GM18511 (cell line): ENCODE results near the gene METTL25B.
"Not testable (repeated sequence)": the region's sequence is repeated elsewhere in the genome, so short reads cannot be mapped to it uniquely, and the experiment has no call there.

Experiments used
- ATAC-seq: cut with Tn5 transposase; IDR thresholded peaks from one replicate; pipeline ENCODE4 v1.9.1; 2021; ENCODE audit warnings: mild to moderate bottlenecking, moderate library complexity; ENCODE audit not compliant: unreplicated experiment

METTL25B gene

GRCh38 chr1:156747742-156748669 is 19.7 kb downstream of the METTL25B start:
- no peak for ATAC-seq

DNA sequence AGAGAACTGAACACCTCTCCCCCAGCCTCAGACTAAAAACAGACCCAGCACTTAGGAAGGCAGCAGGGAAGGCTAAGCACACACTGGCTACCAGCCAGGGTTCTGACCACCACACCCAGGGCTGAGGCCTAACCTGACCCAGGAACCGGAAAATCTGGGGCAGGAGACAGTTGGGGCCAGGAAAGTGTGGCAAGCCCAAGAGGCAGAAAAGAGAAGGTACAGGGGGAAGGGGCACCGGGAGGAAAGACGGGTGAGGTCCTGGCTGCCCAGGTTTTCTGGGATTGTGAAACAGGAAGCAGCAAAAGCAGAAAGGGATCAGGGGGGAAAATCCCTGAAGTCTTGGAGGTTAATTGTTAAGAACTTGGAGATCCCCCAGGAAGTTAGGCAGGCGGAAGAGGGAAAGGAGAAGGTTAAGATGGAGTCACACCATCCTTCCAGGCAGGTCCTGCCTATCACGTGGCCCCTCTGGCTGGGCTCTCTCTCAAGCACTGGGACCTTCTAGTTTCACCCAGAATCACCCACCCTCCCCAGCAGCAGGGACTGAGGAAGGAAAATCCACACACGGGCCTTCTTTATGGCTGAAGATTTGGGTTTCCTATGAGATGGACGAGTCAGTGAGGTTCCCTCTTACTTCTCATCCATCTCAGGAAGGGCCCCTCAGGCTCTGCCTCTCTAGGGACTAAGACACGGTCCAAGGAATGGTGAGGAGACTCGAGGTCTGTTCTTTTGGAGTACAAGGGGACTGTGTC is 20.6 kb downstream of the METTL25B start:
- ATAC-seq = no peak

DNA sequence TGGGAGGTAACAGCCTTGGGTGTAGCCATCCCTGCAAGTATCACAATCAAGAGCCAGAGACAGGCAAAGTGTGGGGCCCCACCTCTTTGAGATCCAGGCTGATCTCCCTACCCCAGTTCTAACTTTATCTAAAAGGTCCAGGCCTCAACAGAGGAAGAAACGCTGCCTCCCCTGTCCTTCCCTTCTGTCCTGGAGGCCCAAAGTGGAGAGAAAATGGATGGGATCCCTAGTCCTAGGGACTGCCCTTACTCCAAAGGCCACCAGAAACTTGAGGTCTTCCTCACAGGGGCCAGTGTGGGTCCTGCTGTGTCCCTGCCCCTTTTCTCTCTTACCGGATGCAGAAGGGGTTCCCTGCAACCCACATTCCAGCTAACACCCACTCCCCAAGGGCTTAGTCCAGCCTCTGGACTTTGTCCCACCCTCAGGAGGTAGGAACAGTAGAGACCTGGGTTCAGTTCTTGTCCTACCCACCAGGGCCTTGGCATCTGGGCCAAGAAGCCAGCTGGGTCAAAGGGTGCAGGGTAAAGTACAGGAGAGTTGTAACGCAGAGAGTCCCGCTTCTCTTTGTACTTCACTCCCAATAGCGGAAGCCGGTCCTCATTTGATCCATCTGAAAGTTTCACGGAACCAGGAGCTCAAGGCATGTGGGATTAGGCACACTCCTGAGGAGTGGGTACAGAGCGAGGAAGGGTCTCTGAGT is 21.3 kb downstream of the METTL25B start:
- ATAC-seq = no peak

DNA sequence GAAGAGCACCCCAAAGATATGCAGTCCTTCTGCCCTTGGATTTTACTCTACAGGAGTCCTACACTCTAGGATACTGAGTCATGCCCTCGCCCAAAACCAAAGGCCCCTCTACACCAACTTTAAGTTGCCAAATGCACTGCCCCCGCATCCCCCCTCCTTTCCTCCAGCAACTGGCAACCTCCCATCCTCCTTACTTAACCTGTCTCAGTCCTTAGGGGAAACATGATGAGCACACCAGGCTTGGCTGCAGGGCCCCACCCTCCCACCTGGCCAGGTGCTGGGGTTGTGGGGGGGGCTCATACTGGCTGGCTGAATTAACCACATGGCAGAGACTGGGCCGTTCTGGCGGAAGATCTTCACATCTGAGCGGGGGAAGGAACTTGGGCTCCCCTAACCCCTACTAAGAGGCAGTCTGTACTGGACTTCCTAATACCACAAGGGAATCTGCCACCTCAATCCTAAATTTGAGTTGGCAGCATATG is 22.0 kb downstream of the METTL25B start:
- ATAC-seq = no peak

DNA sequence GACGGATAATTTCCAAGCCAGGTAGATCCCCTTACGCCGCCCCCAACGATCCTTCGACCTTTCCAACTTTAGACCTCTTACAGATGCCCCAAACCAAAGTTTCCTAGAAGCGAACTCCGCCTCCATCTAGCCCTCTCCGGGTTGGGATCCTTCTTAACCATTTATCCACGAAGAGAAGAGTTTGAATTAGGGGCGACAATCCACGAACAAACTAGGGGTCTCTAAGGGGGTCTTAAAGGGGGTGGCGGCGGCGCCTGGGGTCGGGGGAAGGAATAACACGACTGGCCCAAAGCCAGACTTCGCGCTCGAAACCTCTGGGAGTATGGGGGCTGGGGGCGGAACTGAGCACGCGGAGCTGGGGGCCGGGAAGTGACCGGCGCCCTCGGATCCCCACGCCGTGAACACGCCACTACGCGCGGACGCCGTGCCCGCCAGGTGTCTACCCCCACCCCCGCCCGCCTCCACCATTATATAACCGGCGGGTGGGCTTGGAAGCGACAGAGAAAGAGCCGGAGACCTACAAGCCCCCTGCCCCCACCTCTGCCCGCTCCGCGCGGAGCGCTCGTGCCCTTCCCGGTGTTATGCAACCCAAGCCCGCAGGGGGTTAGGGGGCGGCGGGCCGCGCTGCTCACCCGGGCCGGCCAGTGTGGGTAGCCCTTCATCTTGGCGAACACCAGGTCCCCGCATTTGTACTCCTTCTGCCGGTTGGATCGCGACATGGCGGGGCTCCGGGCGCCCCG is 22.6 kb downstream of the METTL25B start:
- peak; percentile 24 for ATAC-seq

DNA sequence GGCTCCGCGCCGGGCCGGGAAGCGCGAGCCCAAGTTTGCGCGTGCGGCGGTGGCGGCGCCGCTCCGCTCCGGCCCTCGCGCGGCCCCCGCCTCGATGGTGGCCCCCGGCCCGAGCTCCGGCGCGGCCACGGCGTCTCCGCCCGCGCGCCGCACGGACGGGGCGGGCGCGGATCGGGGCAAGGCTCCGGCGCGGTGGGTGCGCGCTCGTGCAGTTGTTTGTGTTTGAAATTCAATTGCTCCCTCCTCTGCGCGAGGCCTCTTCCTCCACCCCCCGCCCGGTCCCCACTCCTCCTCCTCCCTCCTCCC is 23.1 kb downstream of the METTL25B start, which contains the start of gene HDGF:
Gene HDGF, minus strand, starts transcription at position 225 of the 306 bp plus-strand sequence. CDS start 246 bp downstream, outside the sequence.
- ATAC-seq = peak; percentile 26

DNA sequence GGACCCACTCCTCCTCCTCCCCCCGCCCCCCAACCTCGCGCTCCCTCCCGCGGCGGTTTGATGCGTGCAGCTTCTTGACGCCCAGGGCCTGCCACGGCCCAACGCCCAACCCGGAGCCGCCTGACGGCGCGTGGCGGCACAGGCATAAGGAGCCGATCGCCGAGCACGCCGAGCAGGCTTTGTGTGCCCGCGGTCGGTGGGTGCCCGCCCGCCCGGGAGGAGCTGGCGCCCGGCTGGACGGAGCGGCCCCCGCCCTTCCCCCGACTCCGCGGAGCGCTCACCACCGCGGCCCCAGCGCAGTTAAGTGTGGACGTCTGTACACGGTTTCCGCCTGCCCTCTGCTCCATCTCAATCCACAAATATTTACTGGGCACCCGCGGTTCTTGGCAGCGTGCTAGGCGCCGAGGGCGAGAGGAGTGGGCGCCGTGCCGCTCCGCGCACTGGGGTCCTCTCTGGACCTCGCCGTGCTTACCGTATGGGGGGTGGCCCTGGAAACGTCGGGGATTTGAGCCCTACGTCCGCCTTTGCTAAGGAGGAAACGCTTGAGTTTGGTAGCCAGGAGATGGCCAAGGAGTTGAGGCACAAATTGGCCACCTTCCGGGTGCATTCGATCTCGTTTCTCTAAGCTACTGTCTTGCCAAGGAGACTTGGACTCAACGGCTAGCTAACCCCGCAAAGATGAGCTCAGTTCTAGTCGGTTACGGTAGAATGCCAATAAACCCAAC is 23.6 kb downstream of the METTL25B start:
- ATAC-seq = peak; percentile 70

DNA sequence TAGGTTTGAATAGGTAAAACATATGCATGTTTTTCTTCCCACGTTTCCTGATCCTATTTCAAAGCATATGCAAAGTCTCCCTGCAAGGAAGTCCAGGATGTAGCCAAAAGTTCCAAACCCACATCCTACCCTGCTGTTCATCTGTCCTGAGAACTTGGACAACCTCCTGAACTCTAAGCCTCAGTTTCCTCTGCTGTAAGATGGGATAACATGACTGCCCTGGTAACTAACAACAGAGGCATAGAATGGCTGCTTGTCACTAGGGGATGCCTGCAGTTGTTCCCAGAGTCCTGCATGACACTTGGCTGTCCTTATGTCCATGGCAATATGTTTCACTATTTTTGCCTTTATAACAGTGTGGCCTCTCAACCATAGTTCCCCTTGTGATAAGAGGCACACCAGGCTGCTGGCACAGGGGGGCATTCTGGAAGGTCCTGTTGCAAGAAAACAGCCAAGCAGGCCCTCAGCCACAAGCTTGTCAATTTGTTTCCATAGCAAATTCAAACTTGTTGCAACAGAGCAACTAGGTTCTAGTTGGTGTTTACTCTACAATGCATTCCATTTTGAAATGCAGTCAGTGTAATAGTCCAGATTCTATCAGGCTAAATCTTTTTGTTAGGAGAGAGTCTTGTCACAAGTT is 24.7 kb downstream of the METTL25B start:
- ATAC-seq = no peak

GRCh38 chr1:156754219-156754618 is 25.9 kb downstream of the METTL25B start:
- ATAC-seq = no peak

GRCh38 chr1:156755527-156755950 is 27.3 kb downstream of the METTL25B start:
- ATAC-seq = no peak

- ATAC-seq = no peak
Measured at GRCh38 chr1:156756355-156756754, 28.1 kb downstream of the METTL25B start.

DNA sequence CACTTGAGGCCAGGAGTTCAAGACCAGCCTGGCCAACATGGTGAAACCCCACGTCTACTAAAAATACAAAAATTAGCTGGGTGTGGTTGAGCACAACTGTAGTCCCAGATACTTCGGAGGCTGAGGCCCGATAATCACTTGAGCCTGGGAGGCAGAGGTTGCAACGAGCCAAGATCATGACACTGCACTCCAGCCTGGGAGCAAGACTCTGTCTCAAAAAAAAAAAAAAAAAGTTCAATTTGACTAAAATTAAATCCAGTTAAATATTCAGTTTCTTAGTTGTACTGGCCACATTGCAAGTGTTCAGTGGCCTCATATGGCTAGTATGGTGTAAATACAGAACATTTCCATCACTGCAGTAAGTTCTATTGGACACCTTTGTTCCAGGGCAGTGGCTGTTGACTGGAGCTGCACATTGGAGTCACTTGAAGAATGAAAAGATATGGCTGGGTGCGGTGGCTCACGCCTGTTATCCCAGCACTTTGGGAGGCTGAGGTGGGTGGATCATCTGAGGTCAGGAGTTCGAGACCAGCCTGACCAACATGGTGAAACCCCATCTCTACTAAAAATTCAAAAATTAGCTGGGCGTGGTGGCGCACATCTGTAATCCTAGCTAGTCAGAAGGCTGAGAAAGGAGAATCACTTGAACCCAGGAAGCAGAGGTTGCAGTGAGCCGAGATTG is 29.4 kb downstream of the METTL25B start:
- ATAC-seq = not testable (repeated sequence)

- no peak for ATAC-seq
Measured at GRCh38 chr1:156760092-156760795, 32.0 kb downstream of the METTL25B start.

DNA sequence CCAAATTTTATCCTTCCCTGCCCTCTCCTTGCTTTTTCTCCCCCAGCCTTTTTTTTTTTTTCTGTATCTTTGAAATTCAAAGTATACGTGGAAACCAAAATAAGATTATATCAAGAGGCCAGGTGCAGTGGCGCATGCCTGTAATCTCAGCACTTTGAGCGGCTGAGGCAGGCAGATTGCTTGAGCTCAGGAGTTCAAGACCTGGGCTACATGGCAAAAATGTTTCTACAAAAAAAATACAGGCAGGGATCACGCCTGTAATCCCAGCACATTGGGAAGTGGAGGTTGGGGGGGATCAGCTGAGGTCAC is 32.5 kb downstream of the METTL25B start:
- no peak for ATAC-seq

GRCh38 chr1:156765136-156765535 is 36.9 kb downstream of the METTL25B start:
- not testable (repeated sequence) for ATAC-seq

DNA sequence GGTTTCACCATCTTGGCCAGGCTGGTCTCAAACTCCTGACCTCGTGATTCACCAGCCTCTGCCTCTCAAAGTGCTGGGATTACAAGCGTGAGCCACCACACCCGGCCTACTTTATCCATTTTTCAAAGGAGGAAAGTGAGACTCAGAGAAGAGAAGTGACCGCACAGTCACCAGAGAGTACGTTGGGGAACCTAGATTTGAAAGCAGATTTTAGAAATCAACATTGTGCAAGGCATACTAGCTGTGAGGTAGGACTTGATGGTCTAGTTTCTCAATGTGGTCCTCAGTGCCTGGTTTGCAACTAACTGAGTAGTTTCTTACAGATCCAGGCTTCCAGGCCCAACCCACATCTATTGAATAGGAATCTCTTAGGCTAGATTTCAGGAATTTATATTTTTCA is 37.4 kb downstream of the METTL25B start:
- no peak for ATAC-seq

GRCh38 chr1:156766298-156767100 is 38.2 kb downstream of the METTL25B start:
- peak; percentile 39 for ATAC-seq
